ENCODE measurements around the gene TSC22D4. TPM values are rescaled to one million over a fixed set of nuclear protein-coding genes. Genes with fewer than 3 reads are reported as not detected.

TSC22D4 gene
- total and polyA plus RNA-seq, 9 of the 15 experiments (the other 6 are each of a cell fraction or from before 2014, with no cell fraction given): 0.37 to 107 (median 28.7) TPM

DNA sequence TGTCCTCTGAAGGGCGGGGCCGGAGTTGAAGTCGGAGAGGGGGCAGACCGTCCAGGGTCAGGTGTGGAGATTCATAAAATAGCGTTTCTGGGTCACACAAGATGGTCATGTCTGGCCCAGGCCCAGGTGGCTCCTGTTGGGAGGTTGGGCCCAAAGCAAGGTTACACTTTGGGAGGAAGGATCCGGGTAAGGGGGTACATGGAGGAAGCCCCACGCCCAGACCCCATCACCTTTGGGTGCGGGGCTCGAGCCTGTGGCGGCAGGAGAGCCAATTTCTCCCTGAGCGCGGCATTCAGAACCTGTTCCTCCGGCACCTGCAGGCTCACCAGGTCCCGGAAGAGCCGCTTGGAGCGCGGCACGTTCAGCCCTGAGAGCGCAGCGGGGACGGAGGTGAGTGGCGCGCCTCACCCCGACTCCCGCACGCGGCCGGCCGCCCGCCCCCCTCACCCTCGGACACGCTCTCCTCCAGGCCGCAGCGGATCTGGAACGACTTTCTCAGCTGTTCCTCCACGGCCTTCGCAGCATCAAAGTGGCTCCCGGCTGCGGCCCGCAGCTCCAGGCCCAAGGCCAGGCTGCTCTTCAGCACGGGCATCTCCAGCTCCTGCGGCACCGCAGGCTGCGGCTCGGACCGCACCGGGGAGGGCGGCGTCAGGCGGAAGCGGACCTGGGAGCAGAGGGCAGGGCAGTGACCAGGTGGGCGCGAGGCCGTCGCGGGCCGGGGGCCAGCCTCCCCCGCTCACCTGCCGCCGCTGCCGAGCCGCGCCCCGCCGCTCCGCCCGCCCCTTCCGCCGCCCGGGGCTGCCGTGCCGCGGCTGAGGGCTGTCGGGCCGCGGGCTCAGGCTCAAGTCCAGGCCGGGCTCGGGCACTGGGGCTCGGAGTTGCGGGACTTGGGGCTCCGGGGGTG, 43.4 kb downstream of the TSC22D4 start (continued):
- TF ChIP-seq, protein P1, sequence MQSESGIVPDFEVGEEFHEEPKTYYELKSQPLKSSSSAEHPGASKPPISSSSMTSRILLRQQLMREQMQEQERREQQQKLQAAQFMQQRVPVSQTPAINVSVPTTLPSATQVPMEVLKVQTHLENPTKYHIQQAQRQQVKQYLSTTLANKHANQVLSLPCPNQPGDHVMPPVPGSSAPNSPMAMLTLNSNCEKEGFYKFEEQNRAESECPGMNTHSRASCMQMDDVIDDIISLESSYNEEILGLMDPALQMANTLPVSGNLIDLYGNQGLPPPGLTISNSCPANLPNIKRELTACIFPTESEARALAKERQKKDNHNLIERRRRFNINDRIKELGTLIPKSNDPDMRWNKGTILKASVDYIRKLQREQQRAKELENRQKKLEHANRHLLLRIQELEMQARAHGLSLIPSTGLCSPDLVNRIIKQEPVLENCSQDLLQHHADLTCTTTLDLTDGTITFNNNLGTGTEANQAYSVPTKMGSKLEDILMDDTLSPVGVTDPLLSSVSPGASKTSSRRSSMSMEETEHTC (IDR thresholded peaks at IDR 0.05): no peak; the same call in 1 of the 2 replicates
- TF ChIP-seq TBP (optimal IDR thresholded peaks at IDR 0.05; ENCODE audit: low read depth, low read length): no peak
- TF ChIP-seq MED1 (CRISPR knock-in tag; IDR thresholded peaks at IDR 0.05; ENCODE audit: borderline replicate concordance): no peak
- no peak for TF ChIP-seq RAD51 (IDR thresholded peaks at IDR 0.05; ENCODE audit: borderline replicate concordance, low read depth)
- peak; percentile 20; the same call in 1 of the 2 replicates for TF ChIP-seq ZBTB17 (CRISPR knock-in tag; IDR thresholded peaks at IDR 0.05)
- no peak for TF ChIP-seq GATA2 (CRISPR knock-in tag; IDR thresholded peaks at IDR 0.05)
- TF ChIP-seq HINFP (tag; conservative IDR thresholded peaks at IDR 0.05; ENCODE audit: low read depth): no peak
- TF ChIP-seq KLF1 (tag; IDR thresholded peaks at IDR 0.05): no peak
- peak; percentile 52; the same call in 1 of the 2 replicates for TF ChIP-seq HNRNPL (IDR thresholded peaks at IDR 0.05; ENCODE audit: low read depth, low read length)
- TF ChIP-seq, protein P2, sequence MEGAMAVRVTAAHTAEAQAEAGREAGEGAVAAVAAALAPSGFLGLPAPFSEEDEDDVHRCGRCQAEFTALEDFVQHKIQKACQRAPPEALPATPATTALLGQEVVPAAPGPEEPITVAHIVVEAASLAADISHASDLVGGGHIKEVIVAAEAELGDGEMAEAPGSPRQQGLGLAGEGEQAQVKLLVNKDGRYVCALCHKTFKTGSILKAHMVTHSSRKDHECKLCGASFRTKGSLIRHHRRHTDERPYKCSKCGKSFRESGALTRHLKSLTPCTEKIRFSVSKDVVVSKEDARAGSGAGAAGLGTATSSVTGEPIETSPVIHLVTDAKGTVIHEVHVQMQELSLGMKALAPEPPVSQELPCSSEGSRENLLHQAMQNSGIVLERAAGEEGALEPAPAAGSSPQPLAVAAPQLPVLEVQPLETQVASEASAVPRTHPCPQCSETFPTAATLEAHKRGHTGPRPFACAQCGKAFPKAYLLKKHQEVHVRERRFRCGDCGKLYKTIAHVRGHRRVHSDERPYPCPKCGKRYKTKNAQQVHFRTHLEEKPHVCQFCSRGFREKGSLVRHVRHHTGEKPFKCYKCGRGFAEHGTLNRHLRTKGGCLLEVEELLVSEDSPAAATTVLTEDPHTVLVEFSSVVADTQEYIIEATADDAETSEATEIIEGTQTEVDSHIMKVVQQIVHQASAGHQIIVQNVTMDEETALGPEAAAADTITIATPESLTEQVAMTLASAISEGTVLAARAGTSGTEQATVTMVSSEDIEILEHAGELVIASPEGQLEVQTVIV (CRISPR knock-in tag; IDR thresholded peaks at IDR 0.05; ENCODE audit: borderline replicate concordance): peak; percentile 66; the same call in 1 of the 2 replicates
- TF ChIP-seq NR4A1 (CRISPR knock-in tag; IDR thresholded peaks at IDR 0.05): no peak; the same call in 1 of the 2 replicates
- no peak for TF ChIP-seq NR4A1 (tag; IDR thresholded peaks at IDR 0.05)
- TF ChIP-seq CTBP1 (IDR thresholded peaks at IDR 0.05; ENCODE audit: borderline replicate concordance): peak; percentile 69; the same call in 1 of the 2 replicates
- TF ChIP-seq TGIF2 (CRISPR knock-in tag; IDR thresholded peaks at IDR 0.05): peak; percentile 39; the same call in 1 of the 2 replicates
- peak; percentile 89; the same call in 1 of the 2 replicates for TF ChIP-seq SREBF2 (CRISPR knock-in tag; IDR thresholded peaks at IDR 0.05)
- peak; percentile 82 for TF ChIP-seq RBFOX2 (IDR thresholded peaks at IDR 0.05; ENCODE audit: low read depth, low read length)
- TF ChIP-seq NONO (IDR thresholded peaks at IDR 0.05; ENCODE audit: low read depth in 2 of 2, low read length in 1 of 2): peak in 1 of 2 experiments; percentile 81; a peak in 2 of 4 replicates
- no peak for TF ChIP-seq XRCC3 (IDR thresholded peaks at IDR 0.05)
- TF ChIP-seq ZBTB1 (CRISPR knock-in tag; IDR thresholded peaks at IDR 0.05; ENCODE audit: borderline replicate concordance, low read depth): peak; percentile 91
- TF ChIP-seq EGR1 (conservative IDR thresholded peaks at IDR 0.05): no peak
- no peak for TF ChIP-seq YY1 (IDR thresholded peaks at IDR 0.05; ENCODE audit: borderline replicate concordance in 1 of 3, control insufficient read depth in 1 of 3, extremely low read depth in 1 of 3, insufficient read depth in 3 of 3, insufficient read length in 1 of 3, insufficient replicate concordance in 2 of 3, low read depth in 1 of 3, low read length in 2 of 3)
- peak; percentile 73; the same call in 1 of the 2 replicates for TF ChIP-seq ZC3H4 (CRISPR knock-in tag; IDR thresholded peaks at IDR 0.05; ENCODE audit: borderline replicate concordance)

Data from K562 (cell line).